GM12878 (cell line): Measurements from ENCODE around the gene GCH1. TPM values are rescaled to one million over a fixed set of nuclear protein-coding genes. Genes with fewer than 3 reads are reported as not detected.

Experiments
- ATAC-seq: fragments of 200-7000 bp; cut with Tn5 transposase; 3 replicates; pipeline ENCODE4 v1.9.1; 2020; ENCODE audit warnings: mild to moderate bottlenecking, moderate library complexity
- BruUV-seq: library from RNA; stranded (reverse); fragments of 400-500 nt; replicated peaks from 2 replicates; lab custom pipeline; 2021; lab: Mats Ljungman, UMichigan
- CTCF ChIA-PET: fragments of 300-600 bp; sonication (Branson Sonifier 250); formaldehyde crosslinking; extraction: SDS; loops from one replicate; lab custom pipeline; 2021; ENCODE audit warnings: inconsistent platforms; lab: Yijun Ruan, JAX
- POLR2A ChIA-PET: fragments of 350-600 bp; formaldehyde crosslinking; extraction: SDS; loops from one replicate; lab custom pipeline; 2021; ENCODE audit warnings: inconsistent platforms; lab: Charles Lee
- RAD21 ChIA-PET: fragments of 300-600 bp; sonication (Branson Sonifier 250); formaldehyde crosslinking; loops from one replicate; lab custom pipeline; 2023; ENCODE audit warnings: antibody characterized with exemption; ENCODE audit not compliant: unreplicated experiment; lab: Charles Lee
- SMC1A ChIA-PET: fragments of 300-600 bp; sonication (Branson Sonifier 250); formaldehyde crosslinking; loops from one replicate; lab custom pipeline; 2023; ENCODE audit not compliant: unreplicated experiment, uncharacterized antibody; lab: Charles Lee
- DNase-seq: peaks from one replicate; pipeline ENCODE4 v3.0.0-alpha.2; 2011; ENCODE audit warnings: low read depth, low spot score
- FAIRE-seq: peaks from 3 replicates; lab custom pipeline; 2011; peaks lifted over from hg19 to GRCh38; lab: Jason Lieb, UNC
- H2AFZ ChIP-seq: 2 replicates; pipeline ENCODE4 v1.6.0; 2011; ENCODE audit warnings: low read depth, low read length, control low read depth; ENCODE audit not compliant: control insufficient read depth
- H3K27ac ChIP-seq: 2 replicates; pipeline ENCODE4 v1.5.1; 2011; ENCODE audit warnings: control low read depth; ENCODE audit not compliant: control insufficient read depth, insufficient read depth
- H3K27me3 ChIP-seq, 2 experiments: replicated peaks in 1 of 2; 2 replicates each; pipeline versions ENCODE4 v1.6.0 to v1.6.1; 2011; ENCODE audit warnings: low read length in 1 of 2; ENCODE audit not compliant: control insufficient read depth in 2 of 2, insufficient read depth in 2 of 2
- H3K36me3 ChIP-seq, 2 experiments: 2 replicates each; pipeline ENCODE4 v1.5.1; 2011; ENCODE audit warnings: low read length in 1 of 2; ENCODE audit not compliant: control insufficient read depth in 2 of 2, insufficient read depth in 2 of 2
- H3K4me1 ChIP-seq: 2 replicates; pipeline ENCODE4 v1.6.1; 2011; ENCODE audit warnings: mild to moderate bottlenecking, low read length, moderate library complexity, mixed read lengths; ENCODE audit not compliant: control insufficient read depth, insufficient read depth
- H3K4me2 ChIP-seq: 2 replicates; pipeline ENCODE4 v1.6.0; 2011; ENCODE audit warnings: control low read depth; ENCODE audit not compliant: control insufficient read depth, insufficient read depth
- H3K4me3 ChIP-seq: fragments of 200-600 bp; sonication (generic); 2 replicates; pipeline ENCODE4 v1.5.1; 2016
- H3K79me2 ChIP-seq: 2 replicates; pipeline ENCODE4 v1.6.0; 2011; ENCODE audit warnings: low read length; ENCODE audit not compliant: control insufficient read depth, insufficient read depth
- H3K9ac ChIP-seq: 2 replicates; pipeline ENCODE4 v1.8.0; 2011; ENCODE audit warnings: low read length, control low read depth, mixed read lengths; ENCODE audit not compliant: control insufficient read depth, insufficient read depth
- H3K9me3 ChIP-seq: replicated peaks from 3 replicates; pipeline ENCODE4 v1.5.1; 2011; ENCODE audit warnings: mild to moderate bottlenecking, low read length; ENCODE audit not compliant: control insufficient read depth, insufficient read depth
- H4K20me1 ChIP-seq: 2 replicates; pipeline ENCODE4 v1.6.0; 2011; ENCODE audit not compliant: control insufficient read depth, insufficient read depth
- IKZF1 ChIP-seq: fragments of 450-650 bp; conservative IDR thresholded peaks from 2 replicates; pipeline ENCODE4 v1.6.1; 2017; ENCODE audit warnings: antibody characterized with exemption, mild to moderate bottlenecking
- PAX5 ChIP-seq: IDR thresholded peaks from 2 replicates; pipeline ENCODE4 v1.6.1; 2011; ENCODE audit warnings: low read depth, low read length, borderline replicate concordance
- SMAD5 ChIP-seq: IDR thresholded peaks from 2 replicates; pipeline ENCODE4 v1.6.1; 2016; ENCODE audit warnings: antibody characterized with exemption, low read depth
- SMARCA5 ChIP-seq: fragments of 450-650 bp; IDR thresholded peaks from 2 replicates; pipeline ENCODE4 v1.6.1; 2017; ENCODE audit warnings: mild to moderate bottlenecking
- WGBS: methylation state at CpG from one replicate; pipeline ENCODE4 v1.1.6; 2016; ENCODE audit warnings: low lambda C conversion rate; ENCODE audit not compliant: insufficient replicate concordance, insufficient coverage; ENCODE audit errors: missing lambda C conversion rate; 5-methylcytosine and 5-hydroxymethylcytosine counted together
- in situ Hi-C: fragments of 300-500 bp; cut with MboI; formaldehyde crosslinking; loops from 9 replicates; pipeline ENCODE4 v1.14.3; 2018; ENCODE audit warnings: mixed read lengths
- intact Hi-C: fragments of 100-400 bp; cut with micrococcal nuclease; formaldehyde crosslinking; loops from one replicate; pipeline ENCODE4 v1.14.2; 2022; ENCODE audit not compliant: unreplicated experiment
- polyA plus RNA-seq, 11 experiments: library from polyadenylated mRNA; depleted of rRNA in 4 of 11; unstranded in 6 of 11; stranded (reverse) in 5 of 11; fragments of >200 nt; fragmentation: Nextera tagmentation in 4 of 11; fragmentation: Illumina TruSeq in 1 of 11; extraction: Ambion mirVana in 4 of 11; extraction: Trizol in 1 of 11; gene quantifications; 1 replicate in 1 of 11; 2 replicates in 10 of 11; pipeline versions ENCODE4 v1.2.1 to v1.2.3, GENCODE V29; 2011 to 2016; ENCODE audit warnings: inconsistent platforms in 2 of 11, missing spikeins in 2 of 11, low read depth in 1 of 11
- total RNA-seq, 4 experiments: library from RNA; depleted of rRNA in 3 of 4; stranded (reverse); fragments of >200 nt in 3 of 4; fragmentation: Illumina TruSeq in 1 of 4; extraction: Trizol in 1 of 4; gene quantifications; 2 replicates each; pipeline versions ENCODE4 v1.2.1 to v1.2.3, GENCODE V29; 2013 to 2021
- TF ChIP-seq, protein P1 (sequence below): fragments of 450-650 bp; formaldehyde crosslinking; IDR thresholded peaks from 2 replicates; pipeline ENCODE4 v1.4.0; 2020; ENCODE audit warnings: mild to moderate bottlenecking, moderate library complexity
- TF ChIP-seq, protein P2 (sequence below), 3 experiments: IDR thresholded peaks in 2 of 3; conservative IDR thresholded peaks in 1 of 3; 2 replicates each; pipeline ENCODE4 v1.5.1; 2011; ENCODE audit warnings: low read depth in 3 of 3, low read length in 3 of 3, mild to moderate bottlenecking in 3 of 3, control low read depth in 2 of 3, moderate library complexity in 2 of 3, inconsistent platforms in 1 of 3, mixed read lengths in 1 of 3; ENCODE audit not compliant: control insufficient read depth in 2 of 3, insufficient read depth in 1 of 3; ENCODE audit errors: extremely low read depth in 1 of 3
- TF ChIP-seq, protein P3 (sequence below): fragments of 450-650 bp; IDR thresholded peaks from 2 replicates; pipeline ENCODE4 v1.6.1; 2018; ENCODE audit warnings: mild to moderate bottlenecking, low read depth, moderate library complexity; ENCODE audit not compliant: partially characterized antibody
- TF ChIP-seq, protein P4 (sequence below): fragments of 450-650 bp; IDR thresholded peaks from 2 replicates; pipeline ENCODE4 v1.6.1; 2017; ENCODE audit warnings: borderline replicate concordance

The GCH1 gene
- total and polyA plus RNA-seq, 10 of the 15 experiments (the other 5 are each of a cell fraction or from before 2014, with no cell fraction given): 25.1 to 37.0 (median 33.8) TPM

DNA sequence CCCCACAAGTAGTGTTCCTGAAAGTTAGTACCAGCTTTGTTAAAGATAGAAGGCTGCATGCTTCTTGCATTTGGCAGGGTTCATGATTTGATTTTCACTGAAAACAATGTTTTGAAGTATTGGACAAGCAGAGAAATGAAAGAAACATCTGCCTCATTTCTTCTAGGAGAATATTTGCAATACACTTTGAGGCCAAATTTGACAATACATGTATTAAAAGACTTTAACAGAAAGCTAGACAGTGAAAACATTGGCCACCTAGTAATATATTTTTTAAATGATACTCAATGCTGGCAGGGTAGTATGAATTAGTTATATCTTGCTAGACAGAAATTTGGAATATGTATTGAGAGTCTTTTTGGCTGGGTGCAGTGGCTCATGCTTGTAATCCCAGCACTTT, 68.5 kb downstream of the GCH1 start (continued):
- TF ChIP-seq, protein P1, sequence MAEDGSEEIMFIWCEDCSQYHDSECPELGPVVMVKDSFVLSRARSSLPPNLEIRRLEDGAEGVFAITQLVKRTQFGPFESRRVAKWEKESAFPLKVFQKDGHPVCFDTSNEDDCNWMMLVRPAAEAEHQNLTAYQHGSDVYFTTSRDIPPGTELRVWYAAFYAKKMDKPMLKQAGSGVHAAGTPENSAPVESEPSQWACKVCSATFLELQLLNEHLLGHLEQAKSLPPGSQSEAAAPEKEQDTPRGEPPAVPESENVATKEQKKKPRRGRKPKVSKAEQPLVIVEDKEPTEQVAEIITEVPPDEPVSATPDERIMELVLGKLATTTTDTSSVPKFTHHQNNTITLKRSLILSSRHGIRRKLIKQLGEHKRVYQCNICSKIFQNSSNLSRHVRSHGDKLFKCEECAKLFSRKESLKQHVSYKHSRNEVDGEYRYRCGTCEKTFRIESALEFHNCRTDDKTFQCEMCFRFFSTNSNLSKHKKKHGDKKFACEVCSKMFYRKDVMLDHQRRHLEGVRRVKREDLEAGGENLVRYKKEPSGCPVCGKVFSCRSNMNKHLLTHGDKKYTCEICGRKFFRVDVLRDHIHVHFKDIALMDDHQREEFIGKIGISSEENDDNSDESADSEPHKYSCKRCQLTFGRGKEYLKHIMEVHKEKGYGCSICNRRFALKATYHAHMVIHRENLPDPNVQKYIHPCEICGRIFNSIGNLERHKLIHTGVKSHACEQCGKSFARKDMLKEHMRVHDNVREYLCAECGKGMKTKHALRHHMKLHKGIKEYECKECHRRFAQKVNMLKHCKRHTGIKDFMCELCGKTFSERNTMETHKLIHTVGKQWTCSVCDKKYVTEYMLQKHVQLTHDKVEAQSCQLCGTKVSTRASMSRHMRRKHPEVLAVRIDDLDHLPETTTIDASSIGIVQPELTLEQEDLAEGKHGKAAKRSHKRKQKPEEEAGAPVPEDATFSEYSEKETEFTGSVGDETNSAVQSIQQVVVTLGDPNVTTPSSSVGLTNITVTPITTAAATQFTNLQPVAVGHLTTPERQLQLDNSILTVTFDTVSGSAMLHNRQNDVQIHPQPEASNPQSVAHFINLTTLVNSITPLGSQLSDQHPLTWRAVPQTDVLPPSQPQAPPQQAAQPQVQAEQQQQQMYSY (CRISPR knock-in tag): no peak
- TF ChIP-seq, protein P2, sequence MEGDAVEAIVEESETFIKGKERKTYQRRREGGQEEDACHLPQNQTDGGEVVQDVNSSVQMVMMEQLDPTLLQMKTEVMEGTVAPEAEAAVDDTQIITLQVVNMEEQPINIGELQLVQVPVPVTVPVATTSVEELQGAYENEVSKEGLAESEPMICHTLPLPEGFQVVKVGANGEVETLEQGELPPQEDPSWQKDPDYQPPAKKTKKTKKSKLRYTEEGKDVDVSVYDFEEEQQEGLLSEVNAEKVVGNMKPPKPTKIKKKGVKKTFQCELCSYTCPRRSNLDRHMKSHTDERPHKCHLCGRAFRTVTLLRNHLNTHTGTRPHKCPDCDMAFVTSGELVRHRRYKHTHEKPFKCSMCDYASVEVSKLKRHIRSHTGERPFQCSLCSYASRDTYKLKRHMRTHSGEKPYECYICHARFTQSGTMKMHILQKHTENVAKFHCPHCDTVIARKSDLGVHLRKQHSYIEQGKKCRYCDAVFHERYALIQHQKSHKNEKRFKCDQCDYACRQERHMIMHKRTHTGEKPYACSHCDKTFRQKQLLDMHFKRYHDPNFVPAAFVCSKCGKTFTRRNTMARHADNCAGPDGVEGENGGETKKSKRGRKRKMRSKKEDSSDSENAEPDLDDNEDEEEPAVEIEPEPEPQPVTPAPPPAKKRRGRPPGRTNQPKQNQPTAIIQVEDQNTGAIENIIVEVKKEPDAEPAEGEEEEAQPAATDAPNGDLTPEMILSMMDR (IDR thresholded peaks at IDR 0.05 in 2 of 3, conservative IDR thresholded peaks at IDR 0.05 in 1 of 3; ENCODE audit: control insufficient read depth in 2 of 3, extremely low read depth in 1 of 3, insufficient read depth in 1 of 3, low read depth in 3 of 3, low read length in 3 of 3): no peak
- TF ChIP-seq PAX5: no peak
- no peak for TF ChIP-seq IKZF1
- TF ChIP-seq SMAD5: no peak
- TF ChIP-seq, all 136 proteins: peak for 0

DNA sequence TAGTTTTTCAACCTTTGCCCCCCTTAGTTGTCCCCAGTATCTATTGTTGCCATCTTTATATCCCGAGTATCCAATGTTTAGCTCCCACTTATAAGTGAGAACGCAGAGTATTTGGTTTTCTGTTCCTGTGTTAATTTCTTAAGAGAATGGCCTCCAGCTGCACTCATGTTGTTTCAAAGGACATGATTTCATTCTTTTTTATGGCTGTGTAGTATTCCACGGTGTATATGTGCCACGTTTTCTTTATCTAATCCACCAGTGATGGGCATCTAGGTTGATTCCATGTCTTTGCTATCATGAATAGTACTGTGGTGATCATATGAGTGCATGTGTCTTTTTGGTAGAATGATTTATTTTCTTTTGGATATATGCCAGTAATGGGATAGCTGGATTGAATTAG, 72.0 kb downstream of the GCH1 start:
- ChIA-PET RAD21 (no interaction called here), SMC1A (interaction anchor here (0.6 to 0.7 kb wide), 2 partner anchors 131 to 464 kb away, joined by 3 read pairs; no protein-coding TSS in a partner anchor), CTCF (no interaction called here)
- Histone ChIP-seq H3K27me3 (no peaks in the 10 kb centered on the region), H3K4me3 (no peak overlapping the region), H3K79me2 (no peaks in the 10 kb centered on the region), H2AFZ (no peak overlapping the region), H3K9ac (no peak overlapping the region), H3K4me1 (no peaks in the 10 kb centered on the region), H3K36me3 (no peaks in the 10 kb centered on the region), H3K9me3 (no peaks in the 10 kb centered on the region; the same call in 2 of the 3 replicates), H4K20me1 (no peaks in the 10 kb centered on the region)
- no peak for FAIRE-seq
- BruUV-seq: no TSS peak
- 67% methylated on average over 4 of the region's 4 CpGs for WGBS
- in situ Hi-C loops: no loop called here
- no peak for DNase-seq
- ATAC-seq: no peak
- TF ChIP-seq, protein P3, sequence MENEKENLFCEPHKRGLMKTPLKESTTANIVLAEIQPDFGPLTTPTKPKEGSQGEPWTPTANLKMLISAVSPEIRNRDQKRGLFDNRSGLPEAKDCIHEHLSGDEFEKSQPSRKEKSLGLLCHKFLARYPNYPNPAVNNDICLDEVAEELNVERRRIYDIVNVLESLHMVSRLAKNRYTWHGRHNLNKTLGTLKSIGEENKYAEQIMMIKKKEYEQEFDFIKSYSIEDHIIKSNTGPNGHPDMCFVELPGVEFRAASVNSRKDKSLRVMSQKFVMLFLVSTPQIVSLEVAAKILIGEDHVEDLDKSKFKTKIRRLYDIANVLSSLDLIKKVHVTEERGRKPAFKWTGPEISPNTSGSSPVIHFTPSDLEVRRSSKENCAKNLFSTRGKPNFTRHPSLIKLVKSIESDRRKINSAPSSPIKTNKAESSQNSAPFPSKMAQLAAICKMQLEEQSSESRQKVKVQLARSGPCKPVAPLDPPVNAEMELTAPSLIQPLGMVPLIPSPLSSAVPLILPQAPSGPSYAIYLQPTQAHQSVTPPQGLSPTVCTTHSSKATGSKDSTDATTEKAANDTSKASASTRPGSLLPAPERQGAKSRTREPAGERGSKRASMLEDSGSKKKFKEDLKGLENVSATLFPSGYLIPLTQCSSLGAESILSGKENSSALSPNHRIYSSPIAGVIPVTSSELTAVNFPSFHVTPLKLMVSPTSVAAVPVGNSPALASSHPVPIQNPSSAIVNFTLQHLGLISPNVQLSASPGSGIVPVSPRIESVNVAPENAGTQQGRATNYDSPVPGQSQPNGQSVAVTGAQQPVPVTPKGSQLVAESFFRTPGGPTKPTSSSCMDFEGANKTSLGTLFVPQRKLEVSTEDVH: no peak
- TF ChIP-seq SMARCA5 (no peak), IKZF1 (no peak)
- TF ChIP-seq, protein P4, sequence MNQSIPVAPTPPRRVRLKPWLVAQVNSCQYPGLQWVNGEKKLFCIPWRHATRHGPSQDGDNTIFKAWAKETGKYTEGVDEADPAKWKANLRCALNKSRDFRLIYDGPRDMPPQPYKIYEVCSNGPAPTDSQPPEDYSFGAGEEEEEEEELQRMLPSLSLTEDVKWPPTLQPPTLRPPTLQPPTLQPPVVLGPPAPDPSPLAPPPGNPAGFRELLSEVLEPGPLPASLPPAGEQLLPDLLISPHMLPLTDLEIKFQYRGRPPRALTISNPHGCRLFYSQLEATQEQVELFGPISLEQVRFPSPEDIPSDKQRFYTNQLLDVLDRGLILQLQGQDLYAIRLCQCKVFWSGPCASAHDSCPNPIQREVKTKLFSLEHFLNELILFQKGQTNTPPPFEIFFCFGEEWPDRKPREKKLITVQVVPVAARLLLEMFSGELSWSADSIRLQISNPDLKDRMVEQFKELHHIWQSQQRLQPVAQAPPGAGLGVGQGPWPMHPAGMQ: no peak
- TF ChIP-seq, all 136 proteins: peak for 0
- no peak overlapping the region for H3K27ac ChIP-seq
- intact Hi-C loops: no loop called here
- POLR2A ChIA-PET: interaction anchor here (0.7 kb wide), 1 partner anchor 464 kb away, joined by 8 read pairs; no protein-coding TSS in a partner anchor
- no peak overlapping the region for H3K4me2 ChIP-seq
